HL-60/S4 (cell line): ENCODE measurements around the gene POPDC2.

Experiments
- in situ Hi-C: fragments of 300-500 bp; cut with MboI; formaldehyde crosslinking; loops from 2 replicates; pipeline ENCODE4 v1.14.3; 2022; ENCODE audit warnings: low sequenced_read_pairs

POPDC2 gene

GRCh38 chr3:119660474-119661440, at the start of gene POPDC2:
Gene POPDC2 (minus strand): TSS chr3:119660589. CDS start chr3:119660423, 166 bp downstream.
- in situ Hi-C loops, result no loop called here

- in situ Hi-C loops, result no loop called here
Observed at GRCh38 chr3:119703820-119704531, 43.6 kb upstream of the POPDC2 start.

- in situ Hi-C loops, result no loop called here
Observed at GRCh38 chr3:119702530-119703527, 42.4 kb upstream of the POPDC2 start, which contains the start of gene CFAP91. Gene CFAP91 (plus strand): TSS chr3:119703022. CDS start chr3:119703099, 77 bp downstream.

- in situ Hi-C loops, result no loop called here
Observed at GRCh38 chr3:119700920-119701734, 40.7 kb upstream of the POPDC2 start.

- in situ Hi-C loops, result no loop called here
Observed at GRCh38 chr3:119700269-119700919, 40.0 kb upstream of the POPDC2 start.

GRCh38 chr3:119697394-119697793, 37.0 kb upstream of the POPDC2 start:
- in situ Hi-C loops, result loop anchor here (25.0 kb wide), 1 partner anchor 810 kb away; no protein-coding TSS in a partner anchor

- in situ Hi-C loops, result loop anchor here (25.0 kb wide), 1 partner anchor 808 kb away; no protein-coding TSS in a partner anchor
Observed at GRCh38 chr3:119695480-119695879, 35.1 kb upstream of the POPDC2 start.

GRCh38 chr3:119690043-119690656, 29.8 kb upstream of the POPDC2 start:
- in situ Hi-C loops, result loop anchor here (25.0 kb wide), 1 partner anchor 803 kb away; no protein-coding TSS in a partner anchor

- in situ Hi-C loops, result loop anchor here (25.0 kb wide), 1 partner anchor 796 kb away; no protein-coding TSS in a partner anchor
Observed at GRCh38 chr3:119683421-119683820, 23.0 kb upstream of the POPDC2 start.

GRCh38 chr3:119681279-119681678, 20.9 kb upstream of the POPDC2 start:
- in situ Hi-C loops, result loop anchor here (25.0 kb wide), 1 partner anchor 794 kb away; no protein-coding TSS in a partner anchor

- in situ Hi-C loops, result loop anchor here (25.0 kb wide), 1 partner anchor 793 kb away; no protein-coding TSS in a partner anchor
Observed at GRCh38 chr3:119679874-119680273, 19.5 kb upstream of the POPDC2 start.

- in situ Hi-C loops, result loop anchor here (25.0 kb wide), 1 partner anchor 791 kb away; no protein-coding TSS in a partner anchor
Observed at GRCh38 chr3:119678209-119678608, 17.8 kb upstream of the POPDC2 start.

- in situ Hi-C loops, result loop anchor here (25.0 kb wide), 1 partner anchor 790 kb away; no protein-coding TSS in a partner anchor
Observed at GRCh38 chr3:119677641-119677934, 17.2 kb upstream of the POPDC2 start.

GRCh38 chr3:119676771-119677640, 16.6 kb upstream of the POPDC2 start, which contains the start of gene COX17:
Gene COX17 (minus strand): TSS chr3:119677406. CDS start chr3:119677310, 96 bp downstream.
- in situ Hi-C loops, result loop anchor here (25.0 kb wide), 1 partner anchor 790 kb away; no protein-coding TSS in a partner anchor

GRCh38 chr3:119676020-119676419, 15.6 kb upstream of the POPDC2 start:
- in situ Hi-C loops, result loop anchor here (25.0 kb wide), 1 partner anchor 789 kb away; no protein-coding TSS in a partner anchor

- in situ Hi-C loops, result loop anchor here (25.0 kb wide), 1 partner anchor 788 kb away; no protein-coding TSS in a partner anchor
Observed at GRCh38 chr3:119675188-119675874, 14.9 kb upstream of the POPDC2 start.
